Calu3 (cell line): ENCODE data around the gene TMEM178B. TPM values are rescaled to one million over a fixed set of nuclear protein-coding genes. Genes with fewer than 3 reads are reported as not detected.

Experiments
- BruUV-seq: library from RNA; stranded (reverse); fragments of 400-500 nt; replicated peaks from 2 replicates; lab custom pipeline; 2021; lab: Mats Ljungman, UMichigan
- CTCF ChIA-PET: fragments of 300-600 bp; sonication (Branson Sonifier 250); formaldehyde crosslinking; loops from one replicate; lab custom pipeline; 2022; ENCODE audit warnings: antibody characterized with exemption; lab: Charles Lee
- DNase-seq: peaks from one replicate; pipeline ENCODE4 v3.0.0; 2022
- H3K27ac Mint-ChIP-seq: one replicate; pipeline ENCODE4 v1.8.0; 2022; ENCODE audit warnings: mixed read lengths; ENCODE audit not compliant: unreplicated experiment
- H3K27me3 Mint-ChIP-seq: one replicate; pipeline ENCODE4 v1.8.0; 2022; ENCODE audit warnings: mixed read lengths; ENCODE audit not compliant: unreplicated experiment
- H3K36me3 Mint-ChIP-seq: one replicate; pipeline ENCODE4 v1.8.0; 2022; ENCODE audit warnings: mild to moderate bottlenecking, moderate library complexity, mixed read lengths; ENCODE audit not compliant: insufficient read depth, unreplicated experiment
- H3K4me1 Mint-ChIP-seq: one replicate; pipeline ENCODE4 v1.8.0; 2022; ENCODE audit warnings: mild to moderate bottlenecking, low read depth, mixed read lengths; ENCODE audit not compliant: unreplicated experiment
- H3K4me3 Mint-ChIP-seq: one replicate; pipeline ENCODE4 v1.8.0; 2022; ENCODE audit warnings: mild to moderate bottlenecking, low read depth, moderate library complexity, mixed read lengths; ENCODE audit not compliant: unreplicated experiment
- H3K9me3 Mint-ChIP-seq: one replicate; pipeline ENCODE4 v1.8.0; 2022; ENCODE audit warnings: low read depth, mixed read lengths; ENCODE audit not compliant: unreplicated experiment
- intact Hi-C: fragments of 100-400 bp; cut with micrococcal nuclease; formaldehyde crosslinking; loops from one replicate; pipeline ENCODE4 v1.10.0; 2022; ENCODE audit not compliant: unreplicated experiment
- total RNA-seq: library from RNA; stranded (reverse); gene quantifications from 2 replicates; pipeline ENCODE4 v1.2.3, GENCODE V29; 2022
- TF ChIP-seq, protein P1 (sequence below): fragments of 200-600 bp; IDR thresholded peaks from one replicate; pipeline ENCODE4 v1.8.0; 2022; ENCODE audit warnings: antibody characterized with exemption; ENCODE audit not compliant: unreplicated experiment

Gene TMEM178B
- total RNA-seq, 1 experiment from 2014 or later: 1.5 TPM

DNA sequence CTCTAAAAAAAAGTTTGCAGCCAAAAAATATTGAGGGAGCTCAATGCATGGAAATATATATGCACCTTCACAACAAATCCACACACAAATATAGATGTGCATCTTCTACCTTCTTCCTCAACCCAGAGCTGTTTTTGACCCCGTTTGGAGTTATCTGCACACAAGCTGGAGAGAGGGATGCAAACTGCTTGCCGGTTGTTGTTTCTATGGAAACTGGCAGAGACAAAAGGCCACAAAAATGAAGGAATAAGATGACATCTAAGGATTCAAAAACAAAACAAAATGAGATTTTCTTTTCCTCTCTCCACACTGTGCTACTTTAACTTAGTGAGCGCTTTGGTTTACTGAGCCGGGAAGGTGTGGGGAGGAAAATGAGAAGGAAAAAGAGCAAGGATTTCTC is 267.1 kb downstream of the TMEM178B start:
- Mint-ChIP-seq H3K27ac (no peak overlapping the region), H3K36me3 (peaks cover 5% of the 10 kb centered on the region), H3K4me3 (no peak overlapping the region), H3K27me3 (no peaks in the 10 kb centered on the region), H3K9me3 (peaks cover 2% of the 10 kb centered on the region), H3K4me1 (no peaks in the 10 kb centered on the region)
- BruUV-seq: no TSS peak
- intact Hi-C loops: no loop called here
- no peak for DNase-seq
- TF ChIP-seq, protein P1, sequence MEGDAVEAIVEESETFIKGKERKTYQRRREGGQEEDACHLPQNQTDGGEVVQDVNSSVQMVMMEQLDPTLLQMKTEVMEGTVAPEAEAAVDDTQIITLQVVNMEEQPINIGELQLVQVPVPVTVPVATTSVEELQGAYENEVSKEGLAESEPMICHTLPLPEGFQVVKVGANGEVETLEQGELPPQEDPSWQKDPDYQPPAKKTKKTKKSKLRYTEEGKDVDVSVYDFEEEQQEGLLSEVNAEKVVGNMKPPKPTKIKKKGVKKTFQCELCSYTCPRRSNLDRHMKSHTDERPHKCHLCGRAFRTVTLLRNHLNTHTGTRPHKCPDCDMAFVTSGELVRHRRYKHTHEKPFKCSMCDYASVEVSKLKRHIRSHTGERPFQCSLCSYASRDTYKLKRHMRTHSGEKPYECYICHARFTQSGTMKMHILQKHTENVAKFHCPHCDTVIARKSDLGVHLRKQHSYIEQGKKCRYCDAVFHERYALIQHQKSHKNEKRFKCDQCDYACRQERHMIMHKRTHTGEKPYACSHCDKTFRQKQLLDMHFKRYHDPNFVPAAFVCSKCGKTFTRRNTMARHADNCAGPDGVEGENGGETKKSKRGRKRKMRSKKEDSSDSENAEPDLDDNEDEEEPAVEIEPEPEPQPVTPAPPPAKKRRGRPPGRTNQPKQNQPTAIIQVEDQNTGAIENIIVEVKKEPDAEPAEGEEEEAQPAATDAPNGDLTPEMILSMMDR: no peak
- CTCF ChIA-PET: no interaction called here

DNA sequence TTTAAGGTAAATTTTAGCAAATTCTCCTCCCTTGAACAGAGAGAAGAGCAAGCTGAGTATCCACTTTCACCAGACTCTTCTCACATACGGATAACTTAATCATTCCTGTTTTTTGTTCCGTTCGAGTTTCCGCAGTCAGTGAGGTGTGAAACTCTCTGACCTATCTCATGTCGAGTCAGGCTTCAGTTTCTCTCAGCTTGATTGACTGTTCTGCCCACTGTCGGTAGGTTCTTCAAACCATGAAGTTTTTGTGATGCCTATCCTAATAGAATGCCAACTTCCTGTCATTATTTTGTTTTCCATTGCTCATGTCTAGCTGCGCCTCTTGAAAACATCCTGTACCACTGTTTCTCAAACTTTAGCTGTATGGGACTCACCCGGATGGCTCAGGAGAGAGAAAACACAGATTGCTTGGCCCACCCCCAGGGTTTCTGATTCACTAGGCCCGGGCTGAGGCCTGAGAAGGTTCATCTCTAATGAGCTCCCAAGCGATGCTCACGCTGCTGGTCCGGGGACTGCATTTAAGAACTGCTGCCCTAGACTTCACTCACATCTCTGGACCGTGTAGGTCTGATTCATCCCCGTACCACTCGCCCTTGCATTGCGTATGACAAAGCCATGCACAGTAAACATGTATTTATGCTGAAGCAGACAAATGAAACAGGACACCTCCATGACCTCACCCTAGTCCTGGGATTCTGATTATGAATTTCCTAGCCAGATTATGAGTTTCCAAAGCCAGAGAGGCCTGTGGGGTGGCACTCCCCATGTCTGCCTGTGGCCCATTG is 269.0 kb downstream of the TMEM178B start:
- CTCF ChIA-PET: no interaction called here
- TF ChIP-seq, protein P1: no peak
- no peaks in the 10 kb centered on the region for H3K4me1 Mint-ChIP-seq
- H3K9me3 Mint-ChIP-seq: peaks cover 6% of the 10 kb centered on the region
- no peak overlapping the region for H3K4me3 Mint-ChIP-seq
- peaks cover 5% of the 10 kb centered on the region for H3K36me3 Mint-ChIP-seq
- BruUV-seq: no TSS peak
- no peak overlapping the region for H3K27ac Mint-ChIP-seq
- intact Hi-C loops: no loop called here
- H3K27me3 Mint-ChIP-seq: no peaks in the 10 kb centered on the region
- no peak for DNase-seq

DNA sequence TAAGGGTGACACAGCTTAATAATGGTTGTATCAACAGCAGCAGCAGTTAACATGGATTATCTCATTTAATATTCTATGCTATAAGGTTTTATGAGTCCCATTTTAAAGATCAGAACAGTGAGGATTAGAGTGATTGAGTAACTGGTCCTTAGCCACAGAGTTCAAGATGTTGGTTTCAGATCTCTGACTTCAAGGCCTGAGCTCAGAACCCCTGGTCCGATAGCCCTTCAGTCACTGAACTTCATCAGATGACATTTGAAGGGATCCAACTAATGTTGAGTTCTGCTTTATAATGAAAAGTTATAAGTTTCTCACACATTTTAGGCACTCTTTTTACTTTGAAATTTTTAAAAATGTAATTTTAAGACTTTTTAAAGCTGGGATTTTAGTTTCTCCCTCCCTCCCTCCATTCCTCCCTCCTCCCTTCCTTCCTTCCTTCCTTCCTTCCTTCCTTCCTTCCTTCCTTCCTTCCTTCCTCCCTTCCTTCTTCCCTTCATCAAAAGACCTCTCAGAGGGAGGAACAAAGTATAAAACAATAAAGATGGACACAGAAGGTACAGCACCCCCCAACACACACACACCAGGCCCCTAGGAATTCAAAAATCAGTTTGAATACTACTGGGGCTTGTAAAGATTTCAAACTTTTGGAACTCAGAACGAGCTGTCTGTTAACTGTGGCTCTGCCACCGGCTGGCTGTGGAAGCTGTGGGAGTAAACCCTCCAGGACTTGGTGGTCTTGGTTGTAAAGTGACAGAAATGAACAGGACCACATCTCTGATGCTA is 270.5 kb downstream of the TMEM178B start:
- no peak overlapping the region for H3K27ac Mint-ChIP-seq
- H3K27me3 Mint-ChIP-seq: no peaks in the 10 kb centered on the region
- no peak for DNase-seq
- no peaks in the 10 kb centered on the region for H3K4me1 Mint-ChIP-seq
- peaks cover 5% of the 10 kb centered on the region for H3K36me3 Mint-ChIP-seq
- TF ChIP-seq, protein P1: no peak
- BruUV-seq: no TSS peak
- CTCF ChIA-PET: no interaction called here
- intact Hi-C loops: no loop called here
- H3K4me3 Mint-ChIP-seq: no peak overlapping the region
- H3K9me3 Mint-ChIP-seq: peaks cover 6% of the 10 kb centered on the region

DNA sequence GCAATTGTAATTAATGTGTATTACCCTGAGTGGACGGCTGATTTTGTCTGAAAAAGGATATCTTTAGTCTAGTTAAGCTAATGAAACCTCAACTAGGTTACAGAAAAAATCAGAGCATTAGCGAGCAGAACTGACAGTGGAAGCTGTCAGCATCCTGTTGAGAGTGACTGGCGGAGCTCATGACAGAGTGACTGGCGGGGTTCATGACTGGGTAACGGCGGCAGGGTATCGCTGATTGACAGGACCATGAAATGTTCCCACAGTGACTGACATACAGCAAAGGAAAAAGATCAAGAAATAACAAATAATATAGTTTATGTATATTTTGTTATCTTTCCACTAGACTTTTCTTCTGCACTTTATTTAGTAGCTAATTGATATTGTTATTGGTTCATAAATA is 274.9 kb downstream of the TMEM178B start:
- no peaks in the 10 kb centered on the region for H3K27me3 Mint-ChIP-seq
- no peak overlapping the region for H3K4me3 Mint-ChIP-seq
- no peak for DNase-seq
- H3K27ac Mint-ChIP-seq: no peak overlapping the region
- no peaks in the 10 kb centered on the region for H3K4me1 Mint-ChIP-seq
- CTCF ChIA-PET: interaction anchor here (0.5 kb wide), 1 partner anchor 536 kb away, joined by 3 read pairs; no protein-coding TSS in a partner anchor
- peaks cover 8% of the 10 kb centered on the region for H3K9me3 Mint-ChIP-seq
- no TSS peak for BruUV-seq
- intact Hi-C loops: no loop called here
- TF ChIP-seq, protein P1: no peak
- peaks cover 5% of the 10 kb centered on the region for H3K36me3 Mint-ChIP-seq
